Large intestine (tissue), 3 donors: ENCODE data around the gene CATSPER1. TPM values are rescaled to one million over a fixed set of nuclear protein-coding genes. Genes with fewer than 3 reads are reported as not detected.

Experiments used
- DNase-seq, 2 donors: peaks; one replicate each; pipeline versions ENCODE4 v3.0.0 to v3.0.0-alpha.2; 2013
- H3K27ac ChIP-seq: one replicate; pipeline ENCODE4 v1.5.1; 2013; ENCODE audit warnings: low read length
- H3K27me3 ChIP-seq: 2 replicates; pipeline ENCODE4 v1.6.1; 2013; ENCODE audit warnings: low read length; ENCODE audit not compliant: control insufficient read depth, insufficient read depth
- H3K36me3 ChIP-seq: 2 replicates; pipeline ENCODE4 v1.6.1; 2013; ENCODE audit warnings: low read length; ENCODE audit not compliant: control insufficient read depth, insufficient read depth
- H3K4me1 ChIP-seq: one replicate; pipeline ENCODE4 v1.6.1; 2013; ENCODE audit warnings: low read length; ENCODE audit not compliant: control insufficient read depth, insufficient read depth
- H3K4me3 ChIP-seq: one replicate; pipeline ENCODE4 v1.5.1; 2013; ENCODE audit warnings: low read length
- H3K9me3 ChIP-seq: one replicate; pipeline ENCODE4 v1.6.1; 2013; ENCODE audit warnings: mild to moderate bottlenecking, low read depth, low read length, moderate library complexity; ENCODE audit not compliant: control insufficient read depth
- WGBS: methylation state at CpG from one replicate; pipeline ENCODE4 v1.1.5; 2013; ENCODE audit warnings: low lambda C conversion rate; ENCODE audit not compliant: insufficient coverage; 5-methylcytosine and 5-hydroxymethylcytosine counted together
- polyA plus RNA-seq: library from polyadenylated mRNA; unstranded; fragments of 120-200 nt; gene quantifications from one replicate; pipeline ENCODE4 v1.2.1, GENCODE V29; 2013

The CATSPER1 gene
- polyA plus RNA-seq, 1 donor, result not detected

DNA sequence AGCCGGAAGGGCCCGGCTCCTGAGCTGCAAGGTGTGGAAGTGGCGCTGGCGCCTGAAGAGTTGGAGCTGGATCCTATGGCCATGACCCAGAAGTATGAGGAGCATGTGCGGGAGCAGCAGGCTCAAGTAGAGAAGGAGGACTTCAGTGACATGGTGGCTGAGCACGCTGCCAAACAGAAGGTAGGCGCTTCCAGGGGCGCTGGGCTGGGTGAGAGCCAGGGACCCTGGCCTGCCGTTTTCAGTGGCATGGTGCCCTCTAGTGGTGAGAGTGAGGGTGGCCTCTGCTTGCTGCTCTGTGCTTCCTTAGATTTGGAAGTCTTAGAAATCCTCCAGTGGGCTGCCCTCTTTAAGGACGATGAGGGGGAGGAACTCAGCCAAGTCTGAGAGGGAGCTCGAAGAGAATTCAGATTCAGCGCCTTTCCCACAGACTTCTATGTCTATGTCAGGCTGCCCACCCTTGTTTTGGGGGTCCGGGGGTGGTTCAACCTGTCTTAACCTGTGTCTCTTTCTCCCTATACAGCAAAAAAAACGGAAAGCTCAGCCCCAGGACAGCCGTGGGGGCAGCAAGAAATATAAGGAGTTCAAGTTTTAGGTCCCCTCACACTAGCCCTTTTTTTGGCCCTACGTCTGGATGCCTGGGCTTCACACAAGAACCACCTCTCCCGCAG is 42.0 kb upstream of the CATSPER1 start:
- peak; percentile 55 to 63 for DNase-seq
- Histone ChIP-seq H3K4me3 (no peak overlapping the region), H3K27ac (peak overlapping the region; percentile 70), H3K27me3 (no peaks in the 10 kb centered on the region), H3K9me3 (no peaks in the 10 kb centered on the region), H3K36me3 (peaks cover 53% of the 10 kb centered on the region), H3K4me1 (peaks cover 14% of the 10 kb centered on the region)
- WGBS, result no CpG with 5 or more reads among the region's 17 CpGs

DNA sequence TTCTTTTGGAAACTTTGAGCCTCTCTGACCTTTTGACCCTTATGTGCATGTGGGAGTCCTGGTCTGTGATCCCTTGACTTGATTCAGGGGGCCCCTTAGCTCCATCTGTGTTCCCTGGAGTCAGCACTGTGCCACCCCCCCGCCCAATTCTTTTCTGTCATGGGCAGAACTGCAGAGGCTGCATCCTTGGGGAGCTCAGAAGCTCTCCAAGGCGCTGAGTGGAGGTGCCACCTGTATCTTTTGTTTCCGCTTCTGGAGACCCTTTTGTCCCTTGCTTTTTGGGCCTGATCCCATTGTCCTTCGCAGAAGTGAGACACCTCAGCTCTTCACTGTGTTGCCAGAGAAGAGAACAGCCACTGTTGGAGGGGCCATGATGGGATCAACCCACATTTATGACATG is 41.4 kb upstream of the CATSPER1 start:
- H3K27me3 ChIP-seq, result no peaks in the 10 kb centered on the region
- no peak overlapping the region for H3K4me3 ChIP-seq
- H3K27ac ChIP-seq, result no peak overlapping the region
- DNase-seq, result no peak
- H3K9me3 ChIP-seq, result no peaks in the 10 kb centered on the region
- peaks cover 14% of the 10 kb centered on the region for H3K4me1 ChIP-seq
- H3K36me3 ChIP-seq, result peaks cover 60% of the 10 kb centered on the region
- WGBS, result no CpG with 5 or more reads among the region's 4 CpGs

DNA sequence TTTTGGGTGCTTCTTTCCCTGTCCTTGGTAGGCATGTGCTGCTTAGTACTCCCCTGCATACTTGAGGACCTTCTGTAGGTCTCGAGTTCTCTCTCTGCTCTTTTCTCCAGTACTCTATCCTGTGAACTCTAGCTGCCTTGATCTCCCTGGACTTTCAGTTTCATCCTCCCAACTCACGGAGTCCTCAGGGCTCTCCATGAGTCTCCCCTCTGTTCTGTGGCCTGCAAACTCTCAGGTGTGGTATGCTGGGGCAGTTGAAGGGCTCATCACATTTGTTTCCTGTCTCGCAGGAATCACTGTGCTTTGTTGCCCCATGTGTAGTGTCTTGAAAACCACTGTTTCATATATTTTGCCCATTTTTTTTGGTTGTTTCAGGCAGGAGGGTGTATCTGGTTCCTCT is 40.5 kb upstream of the CATSPER1 start:
- peaks cover 65% of the 10 kb centered on the region for H3K36me3 ChIP-seq
- no CpG with 5 or more reads among the region's 3 CpGs for WGBS
- no peaks in the 10 kb centered on the region for H3K9me3 ChIP-seq
- H3K27me3 ChIP-seq, result no peaks in the 10 kb centered on the region
- H3K4me1 ChIP-seq, result peaks cover 13% of the 10 kb centered on the region
- no peak overlapping the region for H3K27ac ChIP-seq
- no peak overlapping the region for H3K4me3 ChIP-seq
- no peak for DNase-seq

DNA sequence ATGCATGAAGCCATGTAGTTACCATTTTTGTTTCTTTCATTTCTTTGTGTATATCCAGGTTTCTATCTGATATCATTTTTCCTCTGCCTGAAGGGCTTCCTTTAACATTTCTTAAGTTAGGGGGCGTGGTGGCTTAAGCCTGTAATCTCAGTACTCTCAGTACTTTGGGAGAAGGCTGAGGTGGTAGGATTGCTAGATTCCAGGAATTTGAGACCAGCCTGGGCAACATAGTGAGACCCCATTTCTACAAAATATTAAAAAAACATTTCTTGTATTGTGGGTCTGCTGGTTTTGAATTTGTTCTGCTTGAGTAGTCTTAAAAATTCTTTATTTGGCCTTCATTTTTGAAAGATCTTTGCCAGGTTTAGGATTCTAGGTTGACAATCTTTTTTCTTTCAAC is 38.3 kb upstream of the CATSPER1 start:
- peaks cover 87% of the 10 kb centered on the region for H3K36me3 ChIP-seq
- no peaks in the 10 kb centered on the region for H3K27me3 ChIP-seq
- no peak for DNase-seq
- H3K4me3 ChIP-seq, result no peak overlapping the region
- H3K27ac ChIP-seq, result no peak overlapping the region
- H3K9me3 ChIP-seq, result no peaks in the 10 kb centered on the region
- H3K4me1 ChIP-seq, result peaks cover 6% of the 10 kb centered on the region
- WGBS, result no CpG with 5 or more reads among the region's 1 CpG

DNA sequence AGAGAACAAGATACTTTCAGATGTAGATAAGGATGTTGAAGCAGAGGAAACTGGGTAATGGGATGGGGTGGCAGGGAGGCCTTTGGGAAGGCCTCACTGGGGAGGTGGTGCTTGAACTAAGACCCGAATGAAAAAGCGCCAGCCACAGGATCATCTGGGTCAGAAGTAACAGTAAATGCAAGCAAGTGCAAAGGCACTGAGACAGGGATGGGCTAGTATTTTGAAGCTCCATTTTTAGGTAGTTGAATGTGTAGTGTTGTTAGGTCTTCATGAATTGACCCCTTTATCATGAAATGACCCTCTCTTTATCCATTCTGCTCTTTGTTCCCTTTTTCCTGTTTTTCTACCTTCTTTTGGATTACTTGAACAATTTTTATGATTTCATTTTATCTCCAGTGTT is 37.6 kb upstream of the CATSPER1 start:
- WGBS, result no CpG with 5 or more reads among the region's 2 CpGs
- H3K9me3 ChIP-seq, result no peaks in the 10 kb centered on the region
- H3K4me3 ChIP-seq, result no peak overlapping the region
- no peak overlapping the region for H3K27ac ChIP-seq
- no peak for DNase-seq
- peaks cover 90% of the 10 kb centered on the region for H3K36me3 ChIP-seq
- H3K4me1 ChIP-seq, result no peaks in the 10 kb centered on the region
- H3K27me3 ChIP-seq, result no peaks in the 10 kb centered on the region

DNA sequence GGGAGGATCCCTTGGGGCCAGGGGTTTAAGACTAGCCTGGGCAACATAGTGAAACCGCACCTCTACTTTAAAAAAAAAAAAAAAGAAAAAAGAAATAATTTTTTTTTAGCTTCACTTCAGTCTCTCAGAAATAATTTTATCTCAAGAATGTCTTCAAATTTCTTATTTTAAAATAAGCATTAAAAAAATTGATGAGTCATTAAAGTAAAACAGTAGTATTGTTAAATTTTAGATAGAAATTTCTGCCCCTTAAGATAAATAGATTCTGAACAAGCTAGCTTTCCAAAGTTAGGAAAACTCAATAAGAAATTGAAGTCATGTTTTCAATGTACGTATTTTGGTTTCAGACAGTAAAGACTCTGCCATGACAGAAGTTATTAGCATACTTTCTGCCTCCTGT is 36.1 kb upstream of the CATSPER1 start:
- WGBS, result 100% methylated on average over 2 of the region's 2 CpGs
- Histone ChIP-seq H3K36me3 (peaks cover 87% of the 10 kb centered on the region), H3K4me3 (no peak overlapping the region), H3K27ac (no peak overlapping the region), H3K4me1 (no peaks in the 10 kb centered on the region), H3K9me3 (no peaks in the 10 kb centered on the region), H3K27me3 (no peaks in the 10 kb centered on the region)
- no peak for DNase-seq

DNA sequence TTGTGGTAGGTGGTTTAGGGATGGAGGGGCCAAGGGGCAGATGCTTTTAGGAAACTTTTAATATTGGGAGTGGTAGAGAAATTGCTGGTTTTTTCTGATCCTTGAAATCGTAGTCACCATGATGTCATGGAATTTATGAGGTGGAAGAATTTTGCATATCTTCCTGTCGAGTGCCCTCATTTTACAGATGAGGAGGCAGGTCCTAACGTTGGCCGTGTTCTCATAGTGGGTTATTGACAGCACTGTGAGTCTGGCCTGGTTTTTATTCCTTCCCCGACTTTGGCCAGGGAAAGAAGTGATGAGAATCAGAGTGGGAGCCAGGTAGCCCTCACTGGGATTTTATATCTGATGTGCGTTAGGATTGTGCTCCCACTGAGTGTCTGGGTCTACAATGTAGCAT is 35.0 kb upstream of the CATSPER1 start:
- Histone ChIP-seq H3K9me3 (no peaks in the 10 kb centered on the region), H3K36me3 (peaks cover 87% of the 10 kb centered on the region), H3K4me1 (no peaks in the 10 kb centered on the region), H3K27me3 (no peaks in the 10 kb centered on the region), H3K27ac (no peak overlapping the region), H3K4me3 (no peak overlapping the region)
- whole genome bisulfite sequencing, result no CpG with 5 or more reads among the region's 6 CpGs
- no peak for DNase-seq

DNA sequence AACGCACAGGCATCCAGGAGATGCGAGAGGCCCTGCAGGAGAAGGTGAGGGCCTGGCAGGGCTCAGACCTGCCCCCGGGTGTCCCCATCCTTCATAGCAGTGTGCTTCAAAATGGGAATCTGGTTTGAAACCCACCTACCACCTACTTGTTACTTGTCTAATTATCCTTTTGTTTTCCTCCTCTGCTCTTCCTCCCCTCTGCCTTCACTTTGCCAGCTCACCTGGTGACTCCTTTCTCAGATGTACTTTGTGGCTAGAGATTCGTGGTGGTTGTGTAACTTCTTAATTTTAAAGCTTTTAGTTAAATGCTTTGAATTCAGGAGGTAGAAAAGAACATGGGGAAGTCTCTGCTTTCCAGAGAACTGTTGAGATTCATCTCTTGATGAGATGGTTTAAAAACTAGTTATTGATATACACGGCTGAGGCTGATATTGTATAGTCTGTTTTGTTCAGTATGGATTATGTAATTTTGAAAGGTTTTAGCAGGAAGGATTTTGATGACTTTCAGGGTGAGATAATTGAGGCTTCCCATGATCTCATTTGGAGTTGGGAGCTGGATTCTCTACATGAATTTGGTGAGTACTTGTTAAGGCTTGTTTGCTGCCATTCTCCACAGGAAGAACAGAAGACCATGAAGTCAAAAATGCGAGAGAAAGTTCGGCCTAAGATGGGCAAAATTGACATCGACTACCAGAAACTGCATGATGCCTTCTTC is 33.8 kb upstream of the CATSPER1 start:
- no peaks in the 10 kb centered on the region for H3K9me3 ChIP-seq
- no peak for DNase-seq
- no peak overlapping the region for H3K4me3 ChIP-seq
- no CpG with 5 or more reads among the region's 8 CpGs for WGBS
- no peak overlapping the region for H3K27ac ChIP-seq
- H3K36me3 ChIP-seq, result peaks cover 89% of the 10 kb centered on the region
- no peaks in the 10 kb centered on the region for H3K4me1 ChIP-seq
- no peaks in the 10 kb centered on the region for H3K27me3 ChIP-seq

DNA sequence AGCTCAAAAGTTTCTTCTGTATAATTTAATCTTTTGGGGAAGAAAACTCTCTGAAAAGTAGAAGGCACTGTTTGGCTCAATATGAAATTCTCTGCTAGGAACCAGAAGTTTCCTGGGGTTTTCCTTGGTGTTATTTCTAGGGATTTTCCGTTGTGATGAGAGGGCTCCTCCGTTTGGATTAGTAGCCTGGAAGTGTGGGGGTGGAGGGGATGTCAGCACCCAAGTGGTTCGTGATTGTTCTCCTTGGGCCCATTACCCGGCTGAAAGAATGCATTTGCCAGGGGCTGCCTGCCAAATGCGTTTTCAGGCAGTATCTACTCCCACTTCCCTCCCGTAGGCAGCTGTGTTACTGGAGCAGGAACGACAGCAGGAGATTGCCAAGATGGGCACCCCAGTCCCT is 30.2 kb upstream of the CATSPER1 start:
- DNase-seq, result no peak
- H3K36me3 ChIP-seq, result peaks cover 72% of the 10 kb centered on the region
- no peak overlapping the region for H3K27ac ChIP-seq
- no peaks in the 10 kb centered on the region for H3K9me3 ChIP-seq
- H3K4me1 ChIP-seq, result peaks cover 7% of the 10 kb centered on the region
- H3K27me3 ChIP-seq, result no peaks in the 10 kb centered on the region
- H3K4me3 ChIP-seq, result no peak overlapping the region
- no CpG with 5 or more reads among the region's 7 CpGs for WGBS

DNA sequence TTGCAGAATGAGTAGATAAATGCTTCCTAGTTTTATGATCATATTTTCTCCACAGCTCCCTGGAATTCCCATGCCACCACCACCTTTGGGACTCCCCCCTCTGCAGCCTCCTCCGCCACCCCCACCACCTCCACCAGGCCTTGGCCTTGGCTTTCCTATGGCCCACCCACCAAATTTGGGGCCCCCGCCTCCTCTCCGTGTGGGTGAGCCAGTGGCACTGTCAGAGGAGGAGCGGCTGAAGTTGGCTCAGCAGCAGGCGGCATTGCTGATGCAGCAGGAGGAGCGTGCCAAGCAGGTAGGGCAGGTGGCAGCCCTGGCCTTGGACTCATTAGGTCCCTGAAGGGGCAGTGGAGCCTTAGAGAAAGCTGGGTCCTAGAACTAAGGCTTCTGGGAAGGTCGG is 28.7 kb upstream of the CATSPER1 start:
- no peak overlapping the region for H3K4me3 ChIP-seq
- H3K36me3 ChIP-seq, result peaks cover 57% of the 10 kb centered on the region
- WGBS, result no CpG with 5 or more reads among the region's 7 CpGs
- no peaks in the 10 kb centered on the region for H3K9me3 ChIP-seq
- H3K27ac ChIP-seq, result no peak overlapping the region
- no peaks in the 10 kb centered on the region for H3K27me3 ChIP-seq
- peaks cover 16% of the 10 kb centered on the region for H3K4me1 ChIP-seq
- DNase-seq, result no peak

DNA sequence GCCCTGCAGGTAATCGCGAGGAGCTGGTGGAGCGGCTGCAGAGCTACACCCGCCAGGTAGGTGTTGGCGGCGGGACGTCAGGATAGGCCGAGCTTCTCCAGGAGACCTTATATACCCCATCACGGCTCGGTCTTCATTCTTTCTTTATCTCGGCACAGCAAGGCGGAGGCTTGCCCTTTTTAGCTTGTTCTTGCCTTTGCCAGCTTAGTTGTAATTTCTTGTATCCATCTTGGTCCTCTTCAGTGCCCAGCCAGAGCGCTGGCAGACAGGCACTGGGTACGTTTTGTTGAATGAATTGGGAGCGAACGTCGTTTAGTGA is 26.3 kb upstream of the CATSPER1 start:
- no peak for DNase-seq
- Histone ChIP-seq H3K4me1 (peaks cover 16% of the 10 kb centered on the region), H3K27ac (peak overlapping the region; percentile 82), H3K9me3 (no peaks in the 10 kb centered on the region), H3K4me3 (peak overlapping the region; percentile 88), H3K36me3 (peaks cover 35% of the 10 kb centered on the region), H3K27me3 (peaks cover 16% of the 10 kb centered on the region)
- no CpG with 5 or more reads among the region's 17 CpGs for WGBS
